Cerebellar cortex (tissue), 1 donor: ENCODE measurements around the gene SCRT2.
"Not testable (repeated sequence)": the region's sequence is repeated elsewhere in the genome, so short reads cannot be mapped to it uniquely, and the experiment has no call there.

ENCODE experiments used
- DNase-seq: peaks from one replicate; pipeline ENCODE4 v3.0.0-alpha.2; 2015; ENCODE audit warnings: low spot score

Gene SCRT2

DNA sequence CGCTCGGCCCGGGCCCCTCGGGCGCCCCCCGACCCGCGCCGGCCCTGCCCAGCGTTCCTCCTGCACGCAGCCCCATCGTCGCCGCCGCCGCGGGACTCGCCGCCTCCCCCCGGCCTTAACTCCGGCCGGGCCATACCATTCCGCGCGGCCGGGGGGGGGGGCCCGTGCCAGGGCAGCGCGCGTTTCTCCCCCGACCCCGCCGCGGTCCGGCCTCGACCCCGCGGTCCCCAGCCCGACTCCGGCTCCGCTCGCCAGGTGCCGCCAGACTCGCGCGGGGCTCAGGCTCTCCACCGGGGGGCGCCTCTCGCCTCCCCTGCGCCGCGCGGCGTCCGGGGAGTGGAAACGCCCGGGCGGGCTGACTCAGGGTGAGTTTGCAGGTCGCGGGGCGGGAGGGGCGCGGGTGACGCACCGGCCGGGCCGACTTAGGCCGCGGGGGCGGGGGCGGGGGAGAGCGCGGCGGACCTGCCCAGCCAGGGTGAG lies 22.5 kb downstream of the SCRT2 start, which contains the start of gene SRXN1:
Gene SRXN1 (minus strand): TSS at position 91 of the 480 bp plus-strand sequence. CDS start 15 bp downstream, at position 76.
- peak; percentile 77 for DNase-seq

GRCh38 chr20:652615-653109 lies 22.9 kb downstream of the SCRT2 start:
- DNase-seq: no peak

- DNase-seq: no peak
Observed at GRCh38 chr20:651713-652614, 23.6 kb downstream of the SCRT2 start.

DNA sequence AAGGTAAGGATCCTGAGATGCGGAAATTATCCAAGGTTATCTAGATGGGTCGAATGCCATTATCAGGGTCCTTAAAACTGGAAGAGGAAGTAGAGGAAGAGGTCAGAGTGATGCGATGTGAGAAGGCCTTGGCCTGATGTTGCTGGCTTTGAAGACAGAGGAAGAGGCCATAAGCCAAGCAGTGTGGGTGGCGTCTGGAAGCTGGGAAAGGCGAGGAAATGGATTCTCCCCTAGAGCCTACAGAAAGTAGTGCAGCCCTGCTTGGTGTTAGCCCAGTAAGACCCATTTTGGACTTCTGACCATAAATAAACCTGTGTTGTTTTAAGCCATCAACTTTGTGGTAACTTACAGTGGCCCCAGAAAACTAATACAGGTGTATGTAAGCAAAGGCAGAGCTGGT lies 24.6 kb downstream of the SCRT2 start:
- DNase-seq: no peak

DNA sequence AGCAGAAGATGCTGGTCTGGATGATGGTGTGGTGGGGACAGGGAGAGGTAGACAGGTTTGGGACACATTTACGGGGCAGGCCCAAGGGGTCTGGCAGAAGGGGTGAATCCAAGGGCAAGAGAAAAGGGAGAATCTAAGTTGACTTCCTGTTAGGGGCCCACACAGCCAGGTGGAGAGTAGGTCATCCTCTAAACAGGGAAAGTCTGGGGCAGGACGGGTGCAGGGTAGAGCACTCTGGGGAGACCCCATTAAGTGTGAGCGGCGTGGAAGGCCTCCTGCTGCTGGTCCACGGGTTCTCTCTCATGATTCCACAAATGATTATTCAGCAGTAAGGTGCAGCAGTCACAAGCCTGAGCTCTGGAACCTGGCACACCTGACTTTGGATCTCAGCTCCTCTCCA lies 25.3 kb downstream of the SCRT2 start:
- no peak for DNase-seq

DNA sequence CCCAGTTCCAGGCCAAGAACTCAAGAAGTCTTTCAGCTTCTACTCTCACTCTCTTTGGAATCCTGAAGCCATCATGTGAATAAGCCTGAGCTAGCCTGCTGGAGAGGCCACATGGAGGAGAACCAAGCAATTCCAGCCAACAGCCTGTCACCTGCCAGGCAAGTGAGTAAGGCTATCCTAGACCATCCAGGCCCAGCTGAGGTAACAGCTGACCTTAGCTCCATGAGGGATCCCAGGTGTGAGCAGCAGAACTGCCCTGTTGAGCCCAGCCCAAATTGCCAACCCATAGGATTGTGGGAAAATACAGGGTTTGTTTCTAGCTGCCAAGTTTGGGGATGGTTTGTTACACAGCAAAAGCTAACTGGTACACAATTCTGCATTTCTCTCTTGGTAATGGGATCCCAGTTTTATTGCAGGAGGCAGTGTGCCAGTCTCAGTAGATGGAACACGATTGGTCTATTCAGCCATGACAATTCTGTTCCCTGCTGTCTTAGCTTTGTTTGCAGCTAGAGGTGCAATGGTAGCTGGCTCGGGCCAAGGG lies 28.1 kb downstream of the SCRT2 start:
- DNase-seq: no peak

DNA sequence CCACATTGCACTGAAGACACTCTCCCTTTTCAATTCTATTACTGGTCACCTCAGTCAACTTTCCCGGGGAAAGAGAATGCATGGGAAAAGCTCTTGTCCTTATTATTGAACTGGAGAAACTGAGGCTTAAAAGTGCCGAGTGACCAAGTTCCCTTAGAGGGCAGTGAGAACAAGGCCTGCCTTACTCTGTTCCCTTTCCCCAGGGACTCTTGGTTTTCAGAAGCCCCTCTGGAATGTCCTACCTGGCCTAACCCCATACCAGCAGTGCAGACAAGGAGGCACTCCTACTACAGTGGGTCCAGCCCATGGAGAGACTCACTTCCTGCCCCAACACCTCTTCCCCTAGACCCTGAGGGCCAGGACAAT lies 28.8 kb downstream of the SCRT2 start:
- DNase-seq: no peak

GRCh38 chr20:646107-646867 lies 29.3 kb downstream of the SCRT2 start:
- DNase-seq: no peak

DNA sequence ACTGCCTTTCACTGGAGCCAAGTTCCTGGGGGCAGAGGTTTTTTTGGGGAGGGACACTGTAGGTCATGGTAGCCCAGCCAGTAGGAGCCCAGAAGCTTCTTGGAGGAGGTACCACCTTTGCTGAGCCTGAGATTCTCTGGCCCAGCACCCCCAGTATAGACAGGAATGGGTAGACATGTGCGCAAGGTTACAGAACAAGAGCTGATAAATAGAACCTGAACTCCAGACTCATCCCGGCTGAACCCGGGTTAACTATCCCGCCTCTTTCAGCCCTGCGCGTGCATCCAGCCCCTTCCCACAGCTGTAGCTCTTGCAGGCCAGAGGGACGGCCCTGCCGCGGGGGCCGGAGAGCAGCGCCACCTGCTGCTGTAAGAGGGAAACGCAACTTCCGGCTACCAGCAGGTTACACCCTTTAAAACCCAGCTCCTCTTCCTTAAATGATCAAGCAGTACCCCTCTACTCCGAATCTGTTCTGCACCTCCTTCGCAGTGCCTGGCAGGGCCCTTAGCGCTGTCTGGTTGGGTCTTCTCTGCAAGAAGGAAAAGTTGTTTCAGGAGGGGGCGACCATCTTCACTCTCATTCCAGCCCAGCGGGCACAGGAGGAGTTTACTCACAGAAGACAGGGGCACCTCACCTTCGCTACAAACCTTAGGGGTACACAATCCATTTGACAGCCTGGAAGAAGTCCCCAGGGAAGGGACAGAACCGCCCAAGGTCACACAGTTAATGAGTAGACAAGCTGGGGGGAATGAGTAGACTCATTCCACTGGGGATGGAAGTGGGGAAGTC lies 30.1 kb downstream of the SCRT2 start:
- DNase-seq: peak; percentile 79

- DNase-seq: no peak
Observed at GRCh38 chr20:644692-645317, 30.8 kb downstream of the SCRT2 start.

DNA sequence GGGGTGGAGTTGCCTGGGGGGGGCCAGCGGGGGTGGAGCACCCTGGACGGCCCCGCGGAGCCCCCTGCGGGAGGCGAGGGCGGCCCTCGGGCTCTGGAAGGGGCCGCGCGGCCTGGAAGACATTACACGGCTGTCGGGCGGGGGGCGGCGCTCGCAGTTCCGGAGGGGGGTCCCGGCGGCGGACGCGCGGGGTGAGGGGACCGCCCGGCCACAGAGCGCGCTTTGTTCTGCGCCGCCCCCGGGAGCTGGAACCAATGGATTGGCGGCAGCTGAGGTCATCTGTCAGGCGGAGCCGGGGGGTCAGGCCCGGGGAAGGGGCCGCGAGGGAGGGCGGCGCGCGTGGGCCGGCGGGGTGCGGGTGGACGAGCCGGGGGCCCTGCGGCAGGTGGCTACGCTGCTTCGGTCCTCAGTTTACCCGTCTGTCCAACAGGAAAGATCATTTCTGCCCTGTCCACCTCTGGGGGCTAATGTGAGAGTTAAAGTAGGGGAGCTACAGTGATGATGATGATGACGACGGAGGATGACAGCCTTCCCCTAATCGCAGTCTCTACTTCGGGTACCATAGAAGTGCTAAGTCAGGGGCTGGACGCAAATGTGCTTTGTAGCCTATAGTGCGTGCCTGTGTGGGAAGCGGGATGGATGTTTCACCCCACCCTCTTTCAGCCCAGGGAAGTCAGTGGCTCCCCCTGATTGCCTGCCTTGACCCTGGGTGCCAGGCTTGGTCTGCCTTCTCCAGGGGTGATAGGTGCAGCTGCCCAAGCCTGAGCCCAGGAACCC lies 33.0 kb downstream of the SCRT2 start:
- DNase-seq: peak; percentile 60

DNA sequence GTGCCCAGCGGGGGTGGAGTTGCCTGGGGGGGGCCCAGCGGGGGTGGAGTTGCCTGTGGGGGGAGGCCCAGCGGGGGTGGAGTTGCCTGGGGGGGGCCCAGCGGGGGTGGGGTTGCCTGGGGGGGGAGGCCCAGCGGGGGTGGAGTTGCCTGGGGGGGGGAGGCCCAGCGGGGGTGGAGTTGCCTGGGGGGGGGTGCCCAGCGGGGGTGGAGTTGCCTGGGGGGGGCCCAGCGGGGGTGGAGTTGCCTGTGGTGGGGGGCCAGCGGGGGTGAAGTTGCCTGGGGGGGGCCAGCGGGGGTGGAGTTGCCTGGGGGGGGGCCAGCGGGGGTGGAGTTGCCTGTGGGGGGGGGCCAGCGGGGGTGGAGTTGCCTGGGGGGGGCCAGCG lies 33.6 kb downstream of the SCRT2 start:
- not testable (repeated sequence) for DNase-seq

DNA sequence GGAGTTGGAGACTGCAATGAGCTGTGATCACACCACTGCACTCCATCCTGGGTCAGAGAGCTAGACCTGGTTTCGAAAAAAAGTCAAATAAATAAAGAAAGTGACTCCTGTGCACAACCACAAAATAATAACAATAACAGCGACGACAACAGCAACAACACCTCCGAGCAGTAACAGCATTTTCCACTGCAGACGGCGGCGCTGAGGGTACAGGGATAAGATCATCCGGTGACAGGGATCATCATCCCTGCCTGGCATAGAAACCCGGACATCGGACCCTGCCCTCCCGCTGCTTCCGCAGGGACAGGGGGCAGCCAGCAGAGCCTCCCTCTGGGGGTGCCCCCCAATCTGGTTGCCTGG lies 34.1 kb downstream of the SCRT2 start:
- DNase-seq: peak; percentile 52

DNA sequence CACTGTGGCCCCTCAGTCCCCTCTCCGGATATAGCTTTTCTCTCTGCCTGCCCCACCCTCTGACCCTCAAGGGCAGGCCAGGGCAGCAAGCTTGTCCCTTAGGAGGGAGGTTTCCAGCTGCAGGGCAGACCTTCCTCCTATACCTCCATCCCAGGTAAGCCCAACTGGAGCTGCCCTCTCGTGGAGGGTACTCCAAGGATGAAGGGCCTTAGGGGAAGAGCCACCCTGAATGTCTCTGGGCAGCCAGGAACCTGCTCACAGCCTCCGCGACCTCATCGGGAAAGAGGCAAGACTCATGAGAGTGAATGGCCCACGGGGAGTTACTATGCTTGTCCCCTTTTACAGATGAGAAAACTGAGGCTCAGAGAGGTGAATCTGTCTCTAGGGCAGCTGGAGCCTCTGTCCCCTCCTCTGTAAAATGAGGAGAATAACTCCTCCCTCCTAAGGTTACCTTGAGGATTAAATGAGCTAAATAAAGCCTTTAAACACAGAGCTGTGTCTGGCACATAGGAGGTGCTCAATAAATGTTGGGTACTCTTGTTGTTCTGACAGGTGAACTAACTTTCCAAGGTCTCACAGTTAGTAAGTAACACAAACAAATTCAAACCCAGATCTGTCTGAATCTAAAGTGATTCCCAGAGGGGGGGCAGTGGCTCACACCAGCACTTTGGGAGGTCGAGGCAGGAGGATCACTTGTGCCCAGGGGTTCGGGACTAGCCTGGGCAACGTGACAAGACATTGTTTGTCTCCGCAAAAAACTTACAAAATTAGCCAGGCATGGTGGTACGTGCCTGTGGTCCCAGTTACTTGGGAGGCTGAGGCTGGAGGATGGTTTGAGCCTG lies 34.7 kb downstream of the SCRT2 start:
- DNase-seq: peak; percentile 19

DNA sequence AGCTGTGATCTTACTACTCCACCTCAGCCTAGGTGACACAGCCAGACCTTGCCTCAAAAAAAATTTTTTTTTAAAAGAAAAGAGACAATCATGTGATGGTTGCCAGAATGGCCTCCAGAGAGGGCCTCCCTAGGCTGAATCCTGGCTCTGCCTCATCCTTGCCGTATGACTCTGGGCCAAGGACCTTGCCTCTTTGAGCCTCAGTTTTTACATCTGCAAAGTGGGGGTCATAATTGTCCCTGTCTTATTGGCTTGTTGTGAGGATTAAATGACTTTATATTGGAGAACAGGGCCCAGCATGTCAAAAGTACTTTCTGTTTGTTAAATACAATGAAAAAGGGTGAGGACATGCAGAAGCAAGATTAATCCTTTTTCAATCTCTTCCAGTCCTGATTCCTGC lies 37.0 kb downstream of the SCRT2 start:
- no peak for DNase-seq

DNA sequence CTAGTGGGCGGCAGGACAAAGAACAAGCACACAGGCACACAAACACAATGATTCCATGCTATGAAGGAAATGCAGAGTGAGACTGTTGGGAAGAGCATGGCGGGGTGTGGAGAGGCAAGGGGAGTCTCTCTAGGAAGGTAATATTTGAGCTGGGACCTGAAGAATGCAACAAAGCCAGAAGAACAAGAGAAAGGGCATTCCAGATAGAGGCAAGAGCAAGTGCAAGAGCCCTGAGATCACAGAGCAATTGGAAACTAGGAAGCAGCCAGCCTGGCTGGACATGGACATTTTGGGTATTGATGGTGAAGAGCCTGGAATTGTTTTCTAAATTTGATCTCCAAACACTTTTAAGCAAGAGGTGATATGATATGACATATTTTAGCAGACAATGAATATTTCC lies 38.0 kb downstream of the SCRT2 start:
- no peak for DNase-seq

- DNase-seq: no peak
Observed at GRCh38 chr20:635893-636338, 39.7 kb downstream of the SCRT2 start.

DNA sequence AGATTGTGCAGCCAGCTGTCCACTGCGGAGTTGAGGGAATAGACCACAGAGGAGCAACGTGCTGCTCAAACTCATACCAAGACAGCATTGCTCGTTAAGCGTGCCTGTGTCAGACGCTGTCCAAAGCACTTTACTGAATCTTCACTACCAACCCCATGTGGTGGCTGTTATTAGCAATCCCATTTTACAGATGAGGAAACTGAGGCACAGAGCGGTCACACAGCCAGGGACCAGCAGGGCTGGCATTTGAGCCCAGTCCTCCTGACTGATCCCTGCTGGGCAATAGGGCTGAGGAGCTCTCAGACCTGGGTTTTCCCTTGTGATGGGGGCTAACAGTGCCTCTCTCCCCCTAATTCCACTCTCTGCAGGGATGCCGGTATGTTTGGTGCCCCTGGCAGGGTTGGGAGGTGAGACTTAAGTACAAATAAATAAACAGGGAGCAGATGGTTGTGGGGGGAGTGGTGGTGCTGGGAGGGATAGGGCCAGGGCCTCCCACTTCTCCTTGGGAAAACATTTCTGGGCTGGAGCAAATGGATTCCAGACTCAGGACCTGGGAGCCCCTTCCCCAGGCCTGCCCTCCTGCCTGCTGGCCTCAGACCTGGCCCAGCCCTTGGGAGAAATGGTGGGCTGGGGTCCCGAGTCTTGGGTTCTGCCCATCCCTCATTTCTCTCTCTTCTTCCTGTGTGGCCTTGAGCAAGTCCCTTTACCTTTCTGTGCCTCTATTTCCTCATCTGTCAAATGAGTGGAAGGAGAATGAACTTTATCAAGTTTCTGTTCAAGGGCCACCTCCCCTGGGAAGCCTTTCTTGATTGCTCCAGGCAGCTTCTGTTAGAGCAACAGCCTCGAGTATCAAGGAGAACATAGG lies 40.3 kb downstream of the SCRT2 start:
- no peak for DNase-seq
